Measurements from ENCODE around the gene GNAS-AS1.

The GNAS-AS1 gene

DNA sequence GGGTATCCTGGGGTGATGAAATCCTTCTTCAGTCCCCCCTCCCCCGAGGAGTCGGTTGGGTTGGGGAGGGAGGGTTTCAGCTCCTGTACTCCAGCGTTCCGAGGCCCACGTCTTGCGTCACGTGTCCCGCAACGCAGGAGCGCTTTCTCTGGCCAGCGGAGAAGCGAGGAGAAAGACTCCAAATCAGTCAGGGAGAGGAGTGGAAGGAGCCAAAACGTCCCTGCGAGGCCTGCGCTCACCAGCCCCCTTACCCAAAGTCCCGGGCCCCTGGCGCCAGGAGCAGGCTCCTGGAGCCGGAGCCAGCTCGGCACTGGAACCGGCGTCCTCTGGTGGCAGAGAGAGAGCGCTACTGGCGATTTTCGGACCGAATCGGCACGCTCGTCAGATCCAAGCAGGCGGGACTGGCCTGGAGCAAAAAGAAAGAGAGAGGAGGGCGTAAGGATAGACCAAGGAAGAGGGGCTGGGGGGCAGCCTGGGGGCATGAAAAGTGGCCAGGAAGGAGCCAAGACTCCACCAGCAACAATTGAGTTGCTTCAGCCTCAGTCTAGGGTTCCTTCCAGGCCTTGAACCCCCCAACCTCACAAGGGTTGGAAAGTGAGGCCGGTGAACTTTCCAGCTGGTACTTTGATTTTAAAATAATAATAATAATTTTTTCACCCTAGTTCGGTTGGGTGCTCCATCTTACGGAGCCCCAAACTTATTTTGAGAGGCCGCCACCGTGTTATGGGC lies 2.0 kb upstream of the GNAS-AS1 start, which contains the start of gene GNAS:
GNAS (plus strand) TSS at position 174 of the 729 bp plus-strand sequence.
- peaks cover 60% of the 10 kb centered on the region for H3K9me3 ChIP-seq
- H4K20me1 ChIP-seq, result 0 out of 2 replicates have a peak, but pooled peaks cover 3% of the 10 kb centered on the region
- 0 out of 2 replicates have a peak, but pooled peaks cover 3% of the 10 kb centered on the region for H3K36me3 ChIP-seq
- H3K9ac ChIP-seq, result no peak within 1 kb of the TSS
- H3K27me3 ChIP-seq, result peaks cover 75% of the 10 kb centered on the region
- H3K4me2 ChIP-seq, result peak within 1 kb of the TSS; percentile 62
- peaks cover 6% of the 10 kb centered on the region for H3K4me1 ChIP-seq
- TF ChIP-seq Cebpa-rat (IDR thresholded peaks at IDR 0.05), result no peak
- peak within 1 kb of the TSS; percentile 47 for H3K4me3 ChIP-seq
- H3K27ac ChIP-seq, result no peak within 1 kb of the TSS

DNA sequence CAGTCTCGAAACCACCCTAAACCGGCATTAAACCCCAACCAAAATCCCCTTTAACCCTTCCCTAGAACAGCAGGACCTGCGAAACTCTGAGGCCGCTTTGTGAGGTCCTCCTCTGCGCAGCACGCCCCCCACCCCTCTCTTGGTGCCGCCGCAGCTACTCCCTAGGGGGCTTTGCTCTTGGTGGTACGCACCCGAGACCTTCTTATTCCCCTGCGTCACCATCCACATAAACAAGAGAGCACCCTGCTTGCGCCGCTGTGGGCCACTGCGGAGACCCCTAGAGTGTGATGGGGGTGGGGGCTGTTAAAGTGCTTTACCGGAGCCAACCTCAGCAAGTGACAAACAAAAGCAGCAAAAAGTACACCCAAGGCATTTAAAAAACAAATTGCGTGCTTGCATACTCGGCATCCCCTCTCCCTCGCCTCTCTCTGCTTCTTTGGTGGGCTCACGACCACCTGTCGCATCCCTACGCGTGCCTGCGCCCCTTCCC lies 1.3 kb upstream of the GNAS-AS1 start:
- no peak overlapping the region for H3K9ac ChIP-seq

DNA sequence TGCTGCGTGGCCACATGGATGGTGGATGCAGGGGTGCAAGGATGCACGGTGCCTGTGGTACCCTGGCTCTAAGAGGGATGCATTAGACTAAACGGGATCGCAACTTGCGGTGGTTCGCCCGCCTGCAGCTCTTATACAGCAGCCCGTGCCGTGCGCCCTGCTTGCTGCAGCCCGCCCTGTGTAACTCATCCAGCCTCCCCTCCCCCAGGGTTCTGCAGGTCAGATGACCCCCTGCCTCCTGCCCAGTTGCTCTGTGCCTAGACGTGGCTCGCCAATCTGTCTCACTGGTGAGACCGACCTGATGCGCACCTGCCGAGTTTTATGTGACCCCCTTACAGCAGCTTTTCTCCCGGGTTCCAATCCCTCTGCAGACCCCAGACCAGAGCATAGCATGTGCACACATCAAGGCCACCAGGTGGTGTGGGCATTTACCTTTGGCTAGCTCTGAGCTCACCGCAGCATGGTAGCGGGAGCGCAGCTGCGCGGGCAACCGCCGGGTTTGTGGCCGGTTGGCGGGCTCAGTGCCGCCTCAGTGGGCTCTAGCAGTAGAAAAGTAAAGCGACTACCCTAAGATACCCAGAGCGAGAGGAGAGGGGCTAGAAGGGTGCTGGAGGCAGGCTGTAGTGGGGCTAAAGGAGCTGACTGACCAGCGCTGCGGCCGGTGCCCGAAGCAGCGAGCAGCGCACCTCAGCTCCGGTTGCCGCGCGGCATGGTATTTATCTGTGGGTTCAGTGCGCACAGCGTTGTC lies 693 bp upstream of the GNAS-AS1 start:
- Histone ChIP-seq H3K27ac (no peak overlapping the region), H4K20me1 (0 out of 2 replicates have a peak, but pooled peaks cover 5% of the 10 kb centered on the region), H3K4me1 (peaks cover 15% of the 10 kb centered on the region), H3K9ac (no peak overlapping the region), H3K4me2 (no peak overlapping the region), H3K9me3 (peaks cover 60% of the 10 kb centered on the region), H3K36me3 (0 out of 2 replicates have a peak, but pooled peaks cover 3% of the 10 kb centered on the region), H3K4me3 (peak overlapping the region; percentile 47; the same call in 1 of the 2 replicates), H3K27me3 (peaks cover 70% of the 10 kb centered on the region)
- no peak for TF ChIP-seq Cebpa-rat (IDR thresholded peaks at IDR 0.05)

More for the DNA sequence above, 1.3 kb upstream of the GNAS-AS1 start:
- Histone ChIP-seq H3K9me3 (peaks cover 60% of the 10 kb centered on the region), H3K36me3 (0 out of 2 replicates have a peak, but pooled peaks cover 3% of the 10 kb centered on the region), H4K20me1 (0 out of 2 replicates have a peak, but pooled peaks cover 5% of the 10 kb centered on the region), H3K4me3 (peak overlapping the region; percentile 47), H3K27me3 (peaks cover 72% of the 10 kb centered on the region), H3K27ac (no peak overlapping the region), H3K4me2 (peak overlapping the region; percentile 62), H3K4me1 (peaks cover 13% of the 10 kb centered on the region)
- TF ChIP-seq Cebpa-rat (IDR thresholded peaks at IDR 0.05), result no peak

DNA sequence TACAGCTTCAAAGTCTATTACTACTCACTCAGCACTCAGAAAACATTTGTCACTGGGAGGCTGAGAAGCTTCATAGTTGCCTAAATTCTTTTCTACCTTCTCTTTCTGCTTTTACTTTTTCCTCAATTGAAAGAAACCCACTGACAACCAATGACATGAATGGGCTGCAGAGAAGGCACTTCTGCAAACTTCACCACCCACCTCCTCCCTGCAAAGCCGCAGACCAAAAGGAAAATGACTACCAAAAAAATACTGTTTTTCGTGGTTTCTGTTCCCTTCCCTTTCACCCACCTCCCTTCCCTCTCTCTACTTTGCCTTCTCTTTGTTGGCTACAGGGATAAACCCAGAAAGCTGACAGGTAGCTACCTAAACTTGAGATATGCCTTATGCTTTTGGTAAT lies 3.2 kb downstream of the GNAS-AS1 start:
- H3K9me3 ChIP-seq, result peaks cover 23% of the 10 kb centered on the region
- peak overlapping the region; percentile 32 for H3K4me2 ChIP-seq
- no peak for TF ChIP-seq Cebpa-rat (IDR thresholded peaks at IDR 0.05)
- H4K20me1 ChIP-seq, result 0 out of 2 replicates have a peak, but pooled peaks cover 5% of the 10 kb centered on the region
- no peak overlapping the region for H3K4me3 ChIP-seq
- peaks cover 15% of the 10 kb centered on the region for H3K4me1 ChIP-seq
- H3K27ac ChIP-seq, result no peak overlapping the region
- no peaks in the 10 kb centered on the region for H3K36me3 ChIP-seq
- H3K27me3 ChIP-seq, result peaks cover 51% of the 10 kb centered on the region
- no peak overlapping the region for H3K9ac ChIP-seq

DNA sequence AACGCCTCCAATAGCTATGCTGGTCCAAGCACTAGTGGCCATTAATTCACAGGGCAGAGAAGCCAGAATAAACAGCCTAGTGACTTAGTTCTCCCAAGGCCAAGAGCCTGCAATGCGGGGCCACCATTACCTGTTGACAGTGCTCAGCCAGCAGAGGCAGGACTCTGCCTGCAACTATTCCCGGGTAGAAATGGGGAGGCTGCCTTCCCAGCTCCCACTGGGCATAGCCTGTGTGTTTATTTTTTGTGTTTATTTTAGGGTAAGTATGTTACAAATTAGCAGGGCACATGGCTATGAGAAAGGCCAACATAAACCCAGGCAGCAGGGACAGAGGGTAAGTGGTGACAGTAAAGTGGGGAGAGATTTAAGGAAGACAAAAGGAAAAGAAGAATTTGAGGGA lies 5.0 kb downstream of the GNAS-AS1 start:
- Histone ChIP-seq H4K20me1 (0 out of 2 replicates have a peak, but pooled peaks cover 5% of the 10 kb centered on the region), H3K4me2 (no peak overlapping the region), H3K27me3 (peaks cover 51% of the 10 kb centered on the region), H3K36me3 (no peaks in the 10 kb centered on the region), H3K4me1 (peaks cover 15% of the 10 kb centered on the region), H3K4me3 (no peak overlapping the region), H3K9me3 (peaks cover 20% of the 10 kb centered on the region), H3K27ac (no peak overlapping the region), H3K9ac (no peak overlapping the region)
- TF ChIP-seq Cebpa-rat (IDR thresholded peaks at IDR 0.05), result no peak

DNA sequence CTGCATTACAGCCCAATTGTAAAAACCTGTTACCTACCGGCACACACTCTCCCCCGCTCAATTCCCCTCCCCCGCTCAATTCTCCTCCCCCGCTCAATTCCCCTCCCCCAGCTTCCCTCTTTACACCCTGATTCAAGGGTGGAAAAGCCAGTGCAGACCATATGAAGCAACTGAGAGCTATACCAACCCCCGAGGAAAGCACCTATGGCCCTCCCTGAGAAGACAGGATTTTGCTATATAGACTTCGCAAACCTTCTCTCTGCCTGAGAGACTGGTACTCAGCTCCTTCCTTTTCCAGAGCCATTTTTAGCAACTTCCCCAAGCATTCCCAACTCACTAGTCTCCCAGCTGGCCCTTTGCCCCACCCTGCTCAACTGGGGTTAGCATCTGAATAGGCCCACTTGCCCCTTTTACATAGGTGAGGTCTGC lies 7.6 kb downstream of the GNAS-AS1 start:
- H3K9me3 ChIP-seq, result peaks cover 29% of the 10 kb centered on the region
- H3K4me1 ChIP-seq, result peaks cover 13% of the 10 kb centered on the region
- H3K27me3 ChIP-seq, result peaks cover 56% of the 10 kb centered on the region
- H3K27ac ChIP-seq, result no peak overlapping the region
- no peaks in the 10 kb centered on the region for H3K36me3 ChIP-seq
- no peak overlapping the region for H3K9ac ChIP-seq
- H4K20me1 ChIP-seq, result 0 out of 2 replicates have a peak, but pooled peaks cover 5% of the 10 kb centered on the region
- TF ChIP-seq Cebpa-rat (IDR thresholded peaks at IDR 0.05), result no peak
- no peak overlapping the region for H3K4me2 ChIP-seq
- no peak overlapping the region for H3K4me3 ChIP-seq

DNA sequence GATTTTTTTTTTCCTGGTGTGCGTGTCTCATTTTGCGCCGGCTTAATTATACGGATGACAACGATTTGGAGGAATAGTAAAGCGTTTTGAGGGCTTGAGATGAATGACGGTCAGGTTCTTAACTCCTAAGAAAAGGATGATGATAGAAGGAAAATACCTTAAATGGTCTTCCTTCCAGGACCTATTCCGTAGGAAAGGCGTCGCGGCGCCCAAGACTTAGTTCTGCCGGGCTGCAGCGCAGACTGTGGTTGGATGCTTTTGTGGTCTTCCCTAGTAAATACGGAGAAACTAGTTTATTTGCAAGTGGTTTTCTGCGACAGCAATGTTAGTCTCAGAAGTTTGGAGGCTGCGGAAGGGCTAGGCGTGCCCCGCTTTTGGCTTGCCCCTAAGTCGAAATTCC lies 8.4 kb downstream of the GNAS-AS1 start:
- Histone ChIP-seq H3K9ac (no peak overlapping the region), H4K20me1 (no peaks in the 10 kb centered on the region), H3K27ac (no peak overlapping the region), H3K36me3 (no peaks in the 10 kb centered on the region), H3K4me3 (no peak overlapping the region), H3K9me3 (peaks cover 29% of the 10 kb centered on the region), H3K4me1 (peaks cover 10% of the 10 kb centered on the region), H3K4me2 (no peak overlapping the region), H3K27me3 (peaks cover 56% of the 10 kb centered on the region)
- no peak for TF ChIP-seq Cebpa-rat (IDR thresholded peaks at IDR 0.05)

DNA sequence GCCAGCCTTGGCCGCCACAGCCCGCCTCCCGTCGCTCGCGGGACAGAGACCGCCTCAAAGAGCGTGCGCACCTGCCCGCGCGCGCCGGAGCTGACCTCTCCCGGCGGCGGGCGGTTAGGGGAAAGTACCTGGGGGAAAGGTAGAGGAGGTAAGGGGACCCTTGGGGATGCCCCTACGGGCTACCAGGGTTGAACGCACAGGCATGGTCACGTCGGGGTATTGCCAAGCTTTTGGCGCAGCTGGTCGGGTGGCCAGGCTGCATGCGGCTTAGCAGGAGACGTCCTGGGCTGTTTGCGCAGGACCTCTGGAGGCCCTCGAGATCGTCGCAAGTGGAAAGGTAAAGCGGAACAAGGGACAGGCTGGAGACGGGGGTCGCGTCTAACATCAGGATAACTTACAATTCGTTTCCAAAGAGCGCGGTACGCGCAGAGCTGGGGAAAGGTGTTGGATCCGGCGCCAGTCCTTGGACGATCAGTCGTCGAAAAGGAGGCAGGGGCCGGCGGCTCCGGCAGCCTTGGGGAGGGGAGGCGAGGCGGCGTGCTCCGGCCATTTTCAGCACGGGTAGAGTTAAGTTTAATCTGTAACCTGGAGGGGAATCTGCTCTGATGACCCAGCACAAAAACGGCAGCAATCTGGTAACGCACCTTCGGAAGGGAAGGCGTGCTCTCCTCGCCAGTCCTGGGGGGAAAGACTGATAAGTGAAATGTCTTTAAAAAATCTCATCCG lies 9.0 kb downstream of the GNAS-AS1 start:
- TF ChIP-seq Cebpa-rat (IDR thresholded peaks at IDR 0.05), result no peak
- H3K36me3 ChIP-seq, result no peaks in the 10 kb centered on the region
- peaks cover 56% of the 10 kb centered on the region for H3K27me3 ChIP-seq
- H3K9me3 ChIP-seq, result peaks cover 29% of the 10 kb centered on the region
- H3K9ac ChIP-seq, result no peak overlapping the region
- H3K4me1 ChIP-seq, result peaks cover 11% of the 10 kb centered on the region
- no peak overlapping the region for H3K4me2 ChIP-seq
- no peak overlapping the region for H3K4me3 ChIP-seq
- H3K27ac ChIP-seq, result no peak overlapping the region
- no peaks in the 10 kb centered on the region for H4K20me1 ChIP-seq

DNA sequence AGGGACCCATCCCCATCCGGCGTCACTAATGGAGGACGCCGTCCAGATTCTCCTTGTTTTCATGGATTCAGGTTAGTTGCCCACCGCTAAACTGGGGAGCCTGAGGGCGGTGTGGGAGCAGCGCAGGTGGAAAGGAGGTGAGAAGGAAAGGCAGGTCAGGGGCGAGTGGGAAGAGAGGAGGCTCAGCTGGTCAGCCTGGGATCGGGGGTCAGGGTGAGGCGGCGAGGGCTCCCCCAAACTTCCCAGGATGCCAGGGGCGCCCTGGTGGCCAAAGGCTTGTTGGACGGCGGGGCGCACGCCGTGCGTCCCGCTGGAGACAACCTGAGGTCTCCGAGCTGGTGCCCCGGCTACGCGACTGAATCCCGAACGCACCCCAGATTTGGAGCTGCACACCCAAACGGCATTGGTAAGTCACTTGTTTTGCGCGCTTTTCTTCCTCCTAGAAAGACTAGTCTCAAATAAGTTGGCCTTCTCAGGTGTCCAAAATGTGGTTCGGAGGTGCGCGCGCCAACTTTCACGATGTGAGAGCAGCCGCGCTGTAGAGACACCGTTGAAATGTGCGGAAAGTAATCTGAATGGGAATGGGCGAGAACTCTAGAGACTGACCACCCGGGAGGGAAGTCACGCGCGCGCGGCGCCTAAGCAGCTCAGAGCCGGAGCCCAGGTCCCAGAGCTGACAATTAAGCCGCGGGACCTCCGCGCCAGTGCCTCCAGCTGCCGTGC lies 9.7 kb downstream of the GNAS-AS1 start:
- Histone ChIP-seq H3K27me3 (peaks cover 56% of the 10 kb centered on the region), H3K4me3 (no peak overlapping the region)

More for the DNA sequence above, 9.7 kb downstream of the GNAS-AS1 start:
- Histone ChIP-seq H3K36me3 (no peaks in the 10 kb centered on the region), H3K27ac (no peak overlapping the region), H4K20me1 (no peaks in the 10 kb centered on the region), H3K4me2 (no peak overlapping the region), H3K9ac (no peak overlapping the region), H3K9me3 (peaks cover 29% of the 10 kb centered on the region), H3K4me1 (peaks cover 18% of the 10 kb centered on the region)
- TF ChIP-seq Cebpa-rat (IDR thresholded peaks at IDR 0.05), result no peak
